HG03354 (cell line): ENCODE data around the gene DOCK8.
A peak's percentile ranks its signal among the peaks of the same experiment; 100 is the strongest.
"Not testable (repeated sequence)": the region's sequence is repeated elsewhere in the genome, so short reads cannot be mapped to it uniquely, and the experiment has no call there.

ENCODE experiments used
- ATAC-seq: cut with Tn5 transposase; IDR thresholded peaks from one replicate; pipeline ENCODE4 v1.9.1; 2021; ENCODE audit warnings: mild to moderate bottlenecking; ENCODE audit not compliant: unreplicated experiment, poor library complexity, severe bottlenecking

DOCK8 gene

DNA sequence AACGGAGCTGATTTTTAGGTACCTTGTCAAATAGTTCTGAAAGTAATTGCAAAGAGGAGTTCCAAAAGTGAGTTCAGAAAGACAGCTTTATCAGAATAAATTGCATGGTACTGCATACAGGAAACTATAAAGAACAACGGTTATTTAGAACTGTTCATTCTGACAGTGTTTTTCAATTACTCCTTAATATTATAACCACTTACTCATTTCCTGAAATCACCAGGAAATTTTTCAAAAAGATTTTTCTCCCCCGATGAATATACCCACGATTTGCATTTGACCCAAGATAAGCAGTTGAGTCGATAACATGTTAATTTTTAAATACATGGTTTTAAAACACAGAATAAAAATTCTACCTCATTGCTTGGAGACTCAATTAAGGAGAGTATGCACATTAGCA lies 9.4 kb downstream of the DOCK8 start:
- ATAC-seq, result no peak

DNA sequence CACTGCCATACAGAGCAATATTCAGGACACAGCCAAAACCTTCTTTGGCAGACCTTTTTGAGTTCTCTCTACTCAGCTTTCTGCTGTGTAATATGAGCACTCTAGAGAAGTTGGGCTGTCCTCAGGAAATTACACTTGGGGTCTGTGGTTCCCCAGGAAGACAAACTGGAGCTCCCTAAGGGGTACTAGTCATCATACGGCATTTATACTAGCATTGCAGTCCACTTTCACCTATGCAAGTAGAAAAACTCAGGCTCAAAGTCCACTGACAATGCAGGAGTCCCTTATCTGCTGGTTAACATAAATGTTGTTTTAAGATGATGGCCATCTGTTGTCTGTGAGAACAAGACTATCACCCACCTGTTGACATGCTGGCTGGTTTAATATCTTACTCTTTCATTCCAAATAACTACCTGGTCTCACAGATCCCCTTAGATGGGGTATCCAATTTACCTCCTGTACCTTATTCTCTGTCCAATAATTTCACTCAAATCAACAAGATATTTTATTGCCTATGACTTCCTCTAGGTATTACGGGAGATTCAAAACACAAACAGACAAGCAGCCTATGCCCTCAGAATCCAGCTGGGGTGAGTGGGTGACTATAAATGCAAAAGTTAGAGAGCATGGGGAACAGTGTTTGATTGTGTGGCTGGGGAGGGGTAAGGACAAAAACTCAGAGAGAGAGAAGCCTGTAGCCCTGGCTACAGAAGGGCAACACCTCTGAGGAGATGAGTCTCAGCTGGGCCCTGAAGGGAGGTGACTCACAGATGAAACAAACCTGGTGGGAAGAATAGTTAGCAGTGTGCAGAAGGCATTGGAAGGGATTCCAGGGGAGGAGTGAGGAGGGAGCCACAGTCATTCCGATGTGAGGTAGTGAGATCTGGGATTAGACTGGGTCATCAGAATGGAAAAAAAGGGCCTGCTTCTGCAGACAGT lies 10.2 kb downstream of the DOCK8 start:
- no peak for ATAC-seq

DNA sequence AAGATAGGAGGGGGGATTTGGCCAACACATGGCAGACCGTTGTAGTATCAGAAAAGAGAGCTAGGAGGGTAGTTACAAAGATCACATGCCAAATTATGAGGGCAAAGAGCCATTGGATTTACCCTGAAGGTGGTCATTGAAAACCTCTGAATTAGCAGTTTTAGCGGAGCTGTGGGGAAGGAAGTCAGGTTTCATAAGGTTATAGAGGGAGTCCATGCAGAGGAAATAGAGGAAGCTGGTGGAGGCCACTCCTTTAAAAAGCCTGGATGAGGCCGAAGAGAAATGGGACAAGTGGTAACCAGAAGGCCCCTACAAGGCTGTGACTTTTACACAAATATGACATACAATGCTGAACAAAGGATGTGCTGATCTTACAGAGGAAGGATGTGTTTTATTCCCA lies 13.2 kb downstream of the DOCK8 start:
- no peak for ATAC-seq

DNA sequence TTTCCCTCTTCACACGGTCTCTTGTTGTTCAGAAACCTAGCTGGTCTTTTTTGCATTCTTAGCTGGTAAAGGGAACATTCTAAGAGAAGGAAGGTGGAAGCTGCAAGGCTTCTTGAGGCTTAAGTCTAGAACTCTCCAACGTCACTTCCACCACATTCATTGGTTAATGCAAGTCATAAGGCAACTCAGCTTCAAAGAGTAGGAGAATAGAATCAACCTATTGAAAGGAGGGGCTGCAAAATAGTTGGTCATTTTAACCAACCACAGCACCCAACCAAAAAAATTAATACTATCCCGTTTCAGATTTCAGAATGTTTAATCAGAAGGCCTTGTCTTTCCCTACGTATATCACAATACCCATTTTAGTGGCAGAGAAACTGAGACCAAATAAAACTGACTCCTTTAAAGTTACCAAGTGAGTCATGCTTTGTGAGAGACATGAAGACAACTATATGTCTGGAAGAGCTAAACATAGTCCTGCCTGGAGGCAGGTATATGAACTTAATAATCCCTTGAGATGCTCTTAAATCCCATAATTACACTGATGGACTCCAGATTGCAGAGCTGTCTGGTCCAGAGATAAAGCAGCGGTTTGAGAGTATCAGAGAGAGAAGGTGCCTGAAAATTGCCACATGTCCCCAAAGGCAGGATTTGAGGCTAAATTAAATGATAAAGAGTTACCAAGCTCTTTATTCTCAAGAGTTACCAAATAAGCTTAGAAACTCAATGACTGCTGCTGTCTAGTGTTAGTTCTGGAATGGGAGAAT lies 14.4 kb downstream of the DOCK8 start:
- ATAC-seq, result no peak

DNA sequence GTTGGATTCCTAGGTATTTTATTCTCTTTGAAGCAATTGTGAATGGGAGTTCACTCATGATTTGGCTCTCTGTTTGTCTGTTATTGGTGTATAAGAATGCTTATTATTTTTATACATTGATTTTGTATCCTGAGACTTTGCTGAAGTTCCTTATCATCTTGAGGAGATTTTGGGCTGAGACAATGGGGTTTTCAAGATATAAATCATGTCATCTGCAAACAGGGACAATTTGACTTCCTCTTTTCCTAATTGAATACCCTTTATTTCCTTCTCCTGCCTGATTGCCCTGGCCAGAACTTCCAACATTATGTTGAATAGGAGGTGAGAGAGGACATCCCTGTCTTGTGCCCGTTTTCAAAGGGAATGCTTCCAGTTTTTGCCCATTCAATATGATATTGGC lies 17.0 kb downstream of the DOCK8 start:
- ATAC-seq, result not testable (repeated sequence)

DNA sequence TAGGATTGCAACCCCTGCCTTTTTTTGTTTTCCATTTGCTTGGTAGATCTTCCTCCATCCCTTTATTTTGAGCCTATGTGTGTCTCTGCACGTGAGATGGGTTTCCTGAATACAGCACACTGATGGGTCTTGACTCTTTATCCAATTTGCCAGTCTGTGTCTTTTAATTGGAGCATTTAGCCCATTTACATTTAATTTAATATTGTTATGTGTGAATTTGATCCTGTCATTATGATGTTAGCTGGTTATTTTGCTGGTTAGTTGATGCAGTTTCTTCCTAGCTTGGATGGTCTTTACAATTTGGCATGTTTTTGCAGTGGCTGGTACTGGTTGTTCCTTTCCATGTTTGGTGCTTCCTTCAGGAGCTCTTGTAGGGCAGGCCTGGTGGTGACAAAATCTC lies 19.0 kb downstream of the DOCK8 start:
- not testable (repeated sequence) for ATAC-seq

DNA sequence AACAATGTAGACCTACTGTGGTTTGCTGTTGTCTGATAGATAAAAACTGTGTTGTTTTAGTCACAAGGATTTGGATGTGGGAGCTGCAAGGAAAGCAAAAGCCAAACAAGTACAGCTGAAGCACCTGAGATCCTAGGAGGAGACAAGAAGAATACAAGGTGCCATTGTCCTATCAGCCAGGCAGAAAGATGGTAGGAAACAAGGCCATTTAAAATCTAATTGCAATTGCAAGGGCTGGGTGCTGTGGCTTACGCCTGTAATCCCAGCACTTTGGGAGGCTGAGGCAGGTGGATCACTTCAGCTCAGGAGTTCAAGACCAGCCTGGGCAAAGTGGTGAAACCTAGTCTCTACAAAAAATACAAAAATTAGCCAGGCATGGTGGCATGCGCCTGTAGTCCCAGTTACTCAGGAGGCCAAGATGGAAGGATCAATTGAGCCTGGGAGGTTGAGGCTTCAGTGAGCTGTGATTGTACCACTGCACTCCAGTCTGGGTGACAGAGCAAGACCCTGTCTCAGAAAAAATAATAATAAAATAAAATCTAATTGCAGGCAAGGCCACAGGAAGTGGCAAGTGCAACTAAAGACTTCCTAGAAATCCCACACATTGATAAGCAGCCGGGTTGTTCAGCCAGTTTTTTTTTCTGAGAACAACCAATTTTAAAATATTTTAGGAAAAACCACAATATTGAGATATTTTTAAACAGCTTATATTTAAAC lies 22.6 kb downstream of the DOCK8 start:
- ATAC-seq, result no peak

DNA sequence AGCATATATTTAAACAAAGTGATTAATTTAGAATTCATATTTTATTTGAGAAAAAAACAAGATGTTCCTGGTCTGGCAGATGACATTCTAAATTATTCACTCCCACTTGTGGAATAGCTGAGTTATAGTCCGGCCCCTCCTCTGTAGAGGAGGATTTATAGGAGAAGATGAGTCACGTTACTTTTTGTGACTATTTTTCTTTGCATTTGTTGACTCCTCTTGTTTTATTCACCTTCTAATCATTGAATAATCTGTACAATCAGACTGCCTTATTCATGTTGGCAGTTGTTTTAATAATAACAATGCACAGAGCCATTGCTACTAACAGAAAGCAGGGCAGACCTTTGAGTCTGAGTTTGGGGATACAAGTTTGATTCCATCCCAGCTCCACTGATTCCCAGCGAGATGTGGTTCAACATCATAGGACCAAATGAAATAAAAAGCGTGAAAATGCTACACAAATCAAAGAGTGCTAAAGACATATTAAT lies 23.2 kb downstream of the DOCK8 start:
- no peak for ATAC-seq

DNA sequence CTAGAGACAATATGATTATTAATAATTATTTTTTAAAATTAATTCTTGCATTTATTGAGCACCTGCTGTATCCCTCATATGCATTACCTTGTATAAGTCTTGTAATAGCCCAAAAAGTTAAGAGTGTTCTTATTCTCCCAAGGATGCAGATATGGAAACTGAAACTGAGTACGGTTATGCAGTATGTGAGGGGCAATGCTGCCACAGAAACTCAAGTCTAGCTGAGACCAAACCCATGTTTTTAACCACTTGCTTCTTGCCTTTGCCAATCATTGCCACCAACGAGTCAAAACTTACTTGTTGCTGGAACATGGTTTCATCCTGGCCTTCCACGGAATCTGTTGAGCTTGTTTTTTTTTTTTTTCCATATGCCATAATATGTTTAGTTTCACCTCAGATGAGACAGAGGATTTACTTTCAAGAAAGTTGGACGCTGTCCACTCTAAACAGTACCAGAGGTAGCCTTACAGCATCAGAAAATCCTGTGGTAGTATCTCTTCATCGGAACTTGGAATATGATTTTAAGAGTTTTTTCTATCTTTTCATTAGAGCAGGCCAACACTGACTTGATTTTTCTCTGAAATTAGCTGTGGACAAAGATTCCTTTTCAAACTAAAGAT lies 27.9 kb downstream of the DOCK8 start:
- peak; percentile 46 for ATAC-seq

DNA sequence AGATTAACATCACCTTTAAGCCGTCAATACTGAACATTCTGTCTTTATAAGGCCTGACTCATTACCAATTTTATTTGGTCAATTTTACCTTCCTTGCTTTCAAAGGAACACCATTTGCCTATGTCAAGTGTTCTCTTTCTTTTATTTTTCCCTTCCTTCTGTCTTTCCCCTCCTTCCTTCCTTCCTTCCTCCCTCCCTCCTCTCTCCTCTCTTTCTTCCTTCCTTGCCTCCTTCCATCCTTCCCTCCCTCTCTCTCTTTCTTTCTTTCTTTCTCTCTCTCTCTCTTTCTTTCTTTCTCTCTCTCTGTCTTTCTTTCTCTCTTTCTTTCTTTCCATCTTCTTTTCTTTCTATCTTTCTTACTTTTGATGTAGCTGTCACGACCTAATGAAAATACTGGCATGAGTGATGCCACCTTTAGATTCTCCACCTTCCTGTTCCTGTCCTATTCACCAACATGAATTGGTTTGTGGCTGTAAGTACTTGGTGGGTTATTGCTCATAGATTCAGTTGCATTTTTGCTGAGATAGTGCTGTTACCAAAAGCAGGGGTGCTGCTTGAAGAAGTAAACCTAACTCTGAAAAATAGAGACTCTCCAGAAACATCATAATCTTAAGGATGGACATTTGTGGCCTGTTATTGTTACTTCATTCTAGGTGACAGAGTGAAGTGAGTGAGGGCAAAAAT lies 33.8 kb downstream of the DOCK8 start:
- ATAC-seq, result no peak

DNA sequence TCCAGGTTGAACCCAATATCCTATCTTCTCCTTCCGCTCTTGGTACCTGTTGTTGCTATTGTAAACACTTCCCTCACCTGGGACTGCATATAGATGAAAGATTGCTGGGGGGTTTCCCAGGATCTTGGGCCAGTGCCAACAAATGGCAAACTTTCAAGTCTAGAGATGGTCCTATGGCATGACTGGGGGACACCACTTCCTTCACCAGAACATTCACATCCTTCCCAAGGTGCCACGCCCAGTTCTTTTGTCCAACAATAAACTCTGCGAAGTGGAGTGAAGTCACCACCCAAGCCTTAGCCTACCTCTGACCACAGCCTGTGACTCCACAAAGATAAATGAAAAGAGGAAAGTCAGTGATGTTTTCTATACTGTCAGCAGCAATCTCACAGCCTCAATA lies 34.4 kb downstream of the DOCK8 start:
- ATAC-seq, result no peak

DNA sequence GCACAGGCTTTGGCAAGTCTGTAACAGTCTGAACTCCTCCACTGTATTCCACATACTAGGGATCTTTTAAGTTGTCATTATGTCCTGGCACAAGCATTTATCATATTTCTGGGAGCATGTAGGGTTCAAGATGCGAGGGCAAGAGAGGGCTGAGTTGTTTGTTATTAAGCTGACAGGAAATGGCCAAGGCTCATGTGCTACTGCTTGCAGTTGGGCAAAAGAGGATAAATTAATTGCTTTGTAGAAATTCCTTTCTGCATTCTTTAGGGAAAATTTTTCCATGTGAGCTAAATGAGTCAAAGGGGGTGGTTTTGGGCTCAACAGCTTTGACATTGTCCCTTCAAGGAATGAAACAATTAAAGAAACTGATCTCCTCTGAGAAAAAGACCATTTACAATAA lies 35.4 kb downstream of the DOCK8 start:
- no peak for ATAC-seq

DNA sequence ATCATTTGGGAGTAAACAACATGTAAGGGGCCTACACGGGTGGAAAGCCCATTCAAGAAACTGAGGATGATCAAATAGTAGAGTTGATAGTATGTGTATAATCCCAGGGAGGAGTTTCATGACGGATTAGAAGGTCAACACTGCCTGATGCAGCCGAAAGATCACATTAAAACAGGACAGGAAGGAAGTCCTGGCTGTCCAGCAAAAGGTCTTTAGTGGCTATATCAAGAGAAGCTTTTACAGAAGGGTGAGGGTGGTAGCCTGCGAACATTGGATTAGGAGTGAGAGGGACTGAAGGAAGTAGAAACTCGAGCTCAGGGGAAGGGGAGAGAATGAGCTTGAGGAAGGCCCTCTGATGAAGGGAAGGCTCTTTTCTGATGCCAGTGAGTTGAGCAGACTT lies 36.0 kb downstream of the DOCK8 start:
- no peak for ATAC-seq

DNA sequence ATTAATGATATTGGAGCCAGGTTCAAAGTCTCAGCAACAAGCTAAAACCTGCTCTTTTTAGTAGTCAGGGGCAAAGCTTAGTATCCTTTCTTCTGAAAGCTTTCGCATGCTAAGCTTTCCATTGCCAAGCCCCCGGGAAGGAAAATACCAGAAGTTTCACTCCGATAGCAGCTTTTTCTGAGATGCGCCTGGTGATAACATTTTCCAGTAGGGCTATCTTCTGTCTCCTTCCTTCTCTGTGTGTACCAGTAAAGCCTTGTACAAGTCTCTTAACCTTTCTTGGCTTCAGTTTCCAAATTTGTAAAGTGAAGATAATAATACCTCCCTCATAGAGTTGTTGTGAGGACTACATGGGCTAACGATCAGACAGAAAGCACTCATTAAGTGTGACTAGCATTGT lies 36.7 kb downstream of the DOCK8 start:
- no peak for ATAC-seq

DNA sequence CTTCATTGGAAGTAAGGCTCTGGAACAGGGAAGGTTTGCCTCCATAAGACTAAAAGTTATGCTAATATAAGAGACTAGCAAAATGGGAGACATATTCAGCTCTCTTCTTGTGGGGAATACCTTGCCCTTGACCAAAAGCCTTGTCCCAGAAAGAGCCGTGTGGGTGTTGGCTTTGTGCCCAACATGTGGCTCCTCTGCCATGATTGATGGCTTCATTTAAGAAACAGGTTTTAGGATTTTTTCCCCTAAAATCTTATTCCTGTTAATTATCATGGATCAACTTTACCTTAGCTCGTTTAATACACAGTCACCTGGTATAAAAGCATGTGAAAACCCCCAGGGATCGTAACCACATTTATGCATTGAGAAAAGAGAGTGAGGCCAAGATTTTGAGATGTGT lies 38.9 kb downstream of the DOCK8 start:
- ATAC-seq, result no peak

DNA sequence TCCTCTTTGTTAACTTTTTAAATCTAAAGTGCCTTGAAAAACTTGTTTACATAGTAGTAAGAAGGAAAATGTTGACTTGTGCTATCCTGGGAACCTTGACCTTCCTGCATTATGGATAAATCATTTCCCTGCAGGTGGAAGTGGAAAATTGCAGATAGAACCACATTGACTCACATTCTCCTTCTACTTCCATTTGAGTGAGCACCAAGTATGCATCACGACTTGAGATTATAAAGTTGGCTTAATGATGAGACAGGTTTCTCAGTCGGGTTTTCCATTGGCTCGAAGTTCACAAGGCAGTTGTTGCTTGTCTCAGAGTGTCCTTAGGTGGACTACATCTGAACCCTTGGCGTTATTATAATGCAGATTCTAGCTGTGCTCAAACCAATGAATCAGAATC lies 39.9 kb downstream of the DOCK8 start:
- ATAC-seq, result no peak

DNA sequence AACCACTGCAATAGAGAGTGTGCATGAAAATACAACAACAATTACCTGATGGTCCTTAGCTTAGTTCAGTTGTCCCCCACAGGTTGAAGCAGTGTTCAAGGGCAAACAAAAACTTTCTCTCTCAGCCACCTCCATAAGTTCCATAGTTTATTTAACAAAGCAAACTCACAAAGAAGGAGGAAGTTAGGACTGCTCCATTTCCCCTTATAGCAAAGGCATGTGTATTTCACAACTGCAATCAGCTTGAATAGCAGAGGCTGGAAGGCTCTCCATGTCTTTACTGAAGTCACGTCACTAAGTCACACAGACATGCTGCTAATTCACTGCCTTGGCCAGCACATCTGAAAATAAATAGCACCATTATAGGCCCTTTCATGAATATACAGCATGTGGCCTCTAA lies 43.3 kb downstream of the DOCK8 start:
- no peak for ATAC-seq

DNA sequence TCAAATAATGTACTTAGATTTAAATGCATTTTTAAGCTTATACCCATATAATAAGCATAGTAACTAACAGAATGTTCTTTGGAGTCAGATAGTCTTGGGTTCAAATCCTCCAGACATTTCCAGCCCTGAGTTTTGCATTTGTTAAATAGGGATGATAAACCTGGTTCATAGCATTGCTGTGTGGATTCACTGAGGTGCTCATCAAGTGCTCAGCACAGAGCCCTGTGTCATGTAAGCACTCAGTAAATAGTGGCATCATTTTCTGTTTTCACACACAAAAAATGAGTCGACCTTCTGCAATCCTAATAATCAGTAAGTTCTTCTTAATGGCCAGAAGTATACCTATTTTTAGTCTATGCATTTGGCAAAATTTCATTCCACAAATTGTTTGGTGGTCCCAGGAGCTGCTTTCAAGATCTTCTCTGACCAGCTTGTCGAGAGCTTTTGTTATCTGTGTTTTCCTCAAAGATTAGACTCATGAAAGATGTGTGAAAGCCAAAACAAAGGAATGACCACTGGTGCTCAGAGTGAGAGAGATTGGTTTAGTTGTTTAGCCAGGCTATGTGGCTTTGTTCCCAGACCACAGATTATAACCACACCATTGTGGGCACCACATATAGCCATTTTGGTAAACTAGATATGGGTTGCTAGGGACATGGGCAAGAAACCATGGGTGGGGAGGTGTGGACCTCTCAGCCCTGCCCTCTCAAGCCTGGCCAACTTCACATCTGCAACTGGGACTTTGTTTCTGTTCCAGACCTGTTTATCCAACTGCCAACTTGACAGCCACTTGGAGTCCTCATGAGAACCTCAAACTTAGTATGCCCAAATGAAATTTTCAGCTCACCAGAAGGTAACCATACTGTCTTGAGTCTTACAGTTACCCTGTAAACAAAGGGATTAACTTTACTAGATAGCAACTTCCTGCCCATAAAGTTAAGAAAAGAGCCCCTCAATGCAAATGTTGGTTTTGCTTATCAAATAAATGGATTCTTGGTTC lies 45.0 kb downstream of the DOCK8 start:
- ATAC-seq, result no peak
